Fibroblast of lung (primary cell): ENCODE data around the gene CSNK1E.

Experiments
- CTCF ChIP-seq, 2 donors: IDR thresholded peaks in 1 of 2; conservative IDR thresholded peaks in 1 of 2; 1 replicate in 1 of 2; 2 replicates in 1 of 2; pipeline ENCODE4 v1.5.1; 2011 to 2012; ENCODE audit warnings: low read length in 2 of 2, control low read depth in 1 of 2, inconsistent platforms in 1 of 2, low read depth in 1 of 2, mild to moderate bottlenecking in 1 of 2
- EZH2 ChIP-seq: IDR thresholded peaks from 2 replicates; pipeline ENCODE4 v1.5.1; 2012; ENCODE audit warnings: low read length, control low read depth, mild to moderate bottlenecking; ENCODE audit errors: missing control alignments

- TF ChIP-seq CTCF (conservative IDR thresholded peaks at IDR 0.05 in 1 of 2, IDR thresholded peaks at IDR 0.05 in 1 of 2; ENCODE audit: low read depth in 1 of 2, low read length in 2 of 2): no peak
- no peak for TF ChIP-seq EZH2
Observed at GRCh38 chr22:38270091-38270992, 46.9 kb downstream of the CSNK1E start.
